ENCODE results near the gene MTF2. TPM values are rescaled to one million over a fixed set of nuclear protein-coding genes. Genes with fewer than 3 reads are reported as not detected.
"Not testable (repeated sequence)": the region's sequence is repeated elsewhere in the genome, so short reads cannot be mapped to it uniquely, and the experiment has no call there.

The MTF2 gene
- total RNA-seq: 10 to 100 TPM; 35.3 to 63.1 (median 47.1) TPM
- polyA plus RNA-seq: 10 to 100 TPM; 75.9 to 77.9 TPM
- 54.5 reads per million, percentile 73 among the genes with 10 or more reads in this experiment for total RNA-seq

- H3K4me1 Mint-ChIP-seq: peaks cover 34 to 58% (median 50%) of the 10 kb centered on the region in 7 donors
- H3K36me3 Mint-ChIP-seq: peaks cover 0 to 18% (median 14%) of the 10 kb centered on the region in 5 donors
- ATAC-seq: peak; percentile 96
Measured at GRCh38 chr1:93078986-93079654, at the start of gene MTF2. Gene MTF2 (plus strand): TSS chr1:93079283. CDS start chr1:93079527, 244 bp downstream.

DNA sequence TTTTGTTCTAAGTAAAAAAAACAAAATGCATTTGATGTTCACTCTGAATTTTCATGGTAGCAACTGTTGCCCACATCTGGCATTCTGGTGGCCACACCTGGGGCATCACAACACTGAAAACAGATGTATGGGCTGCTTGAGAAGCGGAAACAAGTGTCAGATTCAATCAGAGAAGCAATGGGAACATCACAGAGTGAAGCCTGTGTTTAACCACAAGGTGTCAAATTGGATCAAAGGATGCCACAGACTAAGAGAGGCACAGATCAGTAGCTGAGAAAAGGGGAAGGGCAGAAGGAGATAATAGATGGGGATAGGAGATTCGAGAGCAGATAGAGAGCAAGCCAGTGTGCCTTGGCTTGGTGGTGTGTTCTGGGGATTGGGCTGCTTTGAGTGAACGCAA, 49.8 kb upstream of the MTF2 start:
- Histone ChIP-seq H3K27ac (ENCODE audit: low read depth, low read length) (peak overlapping the region; percentile 15), H3K36me3 (ENCODE audit: control insufficient read depth in 2 of 3, insufficient read depth in 3 of 3, low read length in 3 of 3) (no peaks in the 10 kb centered on the region), H3K4me1 (ENCODE audit: control insufficient read depth in 2 of 2, insufficient read depth in 2 of 2, low read length in 2 of 2) (peaks cover 4 to 18% of the 10 kb centered on the region in 2 donors), H3K4me3 (ENCODE audit: low read length) (no peak overlapping the region), H3K27me3 (ENCODE audit: control insufficient read depth in 2 of 2, insufficient read depth in 2 of 2, low read length in 2 of 2) (no peaks in the 10 kb centered on the region), H3K9me3 (ENCODE audit: control insufficient read depth in 2 of 3, low read length in 3 of 3) (no peaks in the 10 kb centered on the region)
- Mint-ChIP-seq H3K4me1 (peaks cover 13 to 28% (median 27%) of the 10 kb centered on the region in 7 donors), H3K27ac (peak overlapping the region in 8 of 9 donors; percentile 34 to 91 (median 81)), H3K4me3 (peak overlapping the region; percentile 5 to 65 (median 46)), H3K36me3 (peaks cover 0 to 4% (median 0%) of the 10 kb centered on the region in 5 donors), H3K27me3 (peaks cover 0 to 16% (median 0%) of the 10 kb centered on the region in 5 donors), H3K9me3 (peaks cover 0 to 4% (median 0%) of the 10 kb centered on the region in 11 donors)
- ChIA-PET POLR2A (interaction anchor here (0.5 to 2.8 kb wide), 4 partner anchors 10 to 44 kb away, joined by 3 to 11 read pairs (median 3); no protein-coding TSS in a partner anchor), CTCF (no interaction called here)
- peak in 8 of 9 donors; percentile 14 to 91 (median 83) for DNase-seq
- intact Hi-C loops (cut with micrococcal nuclease): loop anchor here (1.0 to 2.0 kb wide), 3 partner anchors 13 to 151 kb away; partner anchors contain the start of genes CCDC18 (in 1 of the 2) and TMED5 (in 1 of the 2)
- peak; percentile 94 for ATAC-seq

More at GRCh38 chr1:93078986-93079654, at the start of gene MTF2:
- Mint-ChIP-seq H3K9me3 (peaks cover 0 to 4% (median 0%) of the 10 kb centered on the region in 11 donors), H3K27me3 (no peaks in the 10 kb centered on the region), H3K4me3 (peak within 1 kb of the TSS; percentile 94 to 99 (median 97)), H3K27ac (peak within 1 kb of the TSS; percentile 88 to 99 (median 94))
- H3K4me1 ChIP-seq (ENCODE audit: control insufficient read depth in 2 of 2, insufficient read depth in 2 of 2, low read length in 2 of 2): peaks cover 10 to 22% of the 10 kb centered on the region in 2 donors
- peak within 1 kb of the TSS; percentile 88 for H3K4me3 ChIP-seq (ENCODE audit: low read length)
- intact Hi-C loops (cut with micrococcal nuclease): loop anchor here (1.0 to 5.0 kb wide), 14 partner anchors 13 to 1577 kb away; partner anchors contain the start of genes CCDC18 (in 2 of the 2), TMED5 (in 2 of the 2), ABCD3 (in 1 of the 2) and CDC7 (in 1 of the 2)
- DNase-seq: peak; percentile 84 to 92 (median 90)
- ChIA-PET POLR2A (interaction anchor here (0.6 to 3.5 kb wide), 30 partner anchors 8 to 800 kb away, joined by 3 to 22 read pairs (median 4); partner anchors contain the start of genes DIPK1A, DNTTIP2, DR1 and RPL5), CTCF (interaction anchor here (0.6 to 1.8 kb wide), 8 partner anchors 9 to 225 kb away, joined by 3 to 7 read pairs (median 3); partner anchors contain the start of gene DIPK1A)
- peaks cover 0 to 5% (median 0%) of the 10 kb centered on the region in 3 experiments for H3K36me3 ChIP-seq (ENCODE audit: control insufficient read depth in 2 of 3, insufficient read depth in 3 of 3, low read length in 3 of 3)
- peak within 1 kb of the TSS; percentile 93 for H3K27ac ChIP-seq (ENCODE audit: low read depth, low read length)
- H3K9me3 ChIP-seq (ENCODE audit: control insufficient read depth in 2 of 3, low read length in 3 of 3): no peaks in the 10 kb centered on the region
- no peaks in the 10 kb centered on the region for H3K27me3 ChIP-seq (ENCODE audit: control insufficient read depth in 2 of 2, insufficient read depth in 2 of 2, low read length in 2 of 2)

- ChIA-PET CTCF (interaction anchor here (0.6 to 1.5 kb wide), 2 partner anchors 13 to 184 kb away, joined by 3 read pairs; no protein-coding TSS in a partner anchor), POLR2A (interaction anchor here (0.7 to 2.8 kb wide), 3 partner anchors 12 to 1112 kb away, joined by 3 to 11 read pairs (median 4); no protein-coding TSS in a partner anchor)
- ATAC-seq; intact Hi-C loops (cut with micrococcal nuclease); DNase-seq; H3K9me3 Mint-ChIP-seq; H3K27ac ChIP-seq (ENCODE audit: low read depth, low read length); H3K9me3 ChIP-seq (ENCODE audit: control insufficient read depth in 2 of 3, low read length in 3 of 3); H3K4me3 ChIP-seq (ENCODE audit: low read length); H3K27me3 ChIP-seq (ENCODE audit: control insufficient read depth in 2 of 2, insufficient read depth in 2 of 2, low read length in 2 of 2); H3K36me3 Mint-ChIP-seq; H3K36me3 ChIP-seq (ENCODE audit: control insufficient read depth in 2 of 3, insufficient read depth in 3 of 3, low read length in 3 of 3): not testable (repeated sequence)
- peaks cover 0 to 12% (median 0%) of the 10 kb centered on the region in 5 donors for H3K27me3 Mint-ChIP-seq
- peaks cover 13 to 28% (median 27%) of the 10 kb centered on the region in 7 donors for H3K4me1 Mint-ChIP-seq
- H3K4me3 Mint-ChIP-seq: peak overlapping the region in 1 of 10 donors; percentile 23
- H3K4me1 ChIP-seq (ENCODE audit: control insufficient read depth in 2 of 2, insufficient read depth in 2 of 2, low read length in 2 of 2): peaks cover 4 to 18% of the 10 kb centered on the region in 2 donors
- peak overlapping the region in 6 of 9 donors; percentile 34 to 91 (median 78) for H3K27ac Mint-ChIP-seq
Measured at GRCh38 chr1:93030191-93030590, 48.9 kb upstream of the MTF2 start.

- Histone ChIP-seq H3K4me1 (ENCODE audit: control insufficient read depth in 2 of 2, insufficient read depth in 2 of 2, low read length in 2 of 2) (peaks cover 4 to 18% of the 10 kb centered on the region in 2 donors), H3K4me3 (ENCODE audit: low read length) (no peak overlapping the region), H3K27ac (ENCODE audit: low read depth, low read length) (no peak overlapping the region), H3K27me3 (ENCODE audit: control insufficient read depth in 2 of 2, insufficient read depth in 2 of 2, low read length in 2 of 2) (no peaks in the 10 kb centered on the region), H3K36me3 (ENCODE audit: control insufficient read depth in 2 of 3, insufficient read depth in 3 of 3, low read length in 3 of 3) (no peaks in the 10 kb centered on the region), H3K9me3 (ENCODE audit: control insufficient read depth in 2 of 3, low read length in 3 of 3) (no peaks in the 10 kb centered on the region)
- intact Hi-C loops (cut with micrococcal nuclease): no loop called here
- no peak for ATAC-seq
- peaks cover 0 to 4% (median 3%) of the 10 kb centered on the region in 5 donors for H3K27me3 Mint-ChIP-seq
- no peak for DNase-seq
- H3K4me1 Mint-ChIP-seq: peaks cover 10 to 28% (median 27%) of the 10 kb centered on the region in 7 donors
- H3K27ac Mint-ChIP-seq: no peak overlapping the region
- peaks cover 0 to 4% (median 0%) of the 10 kb centered on the region in 11 donors for H3K9me3 Mint-ChIP-seq
- ChIA-PET CTCF (interaction anchor here (0.6 kb wide), 1 partner anchor 134 kb away, joined by 3 read pairs; no protein-coding TSS in a partner anchor), POLR2A (interaction anchor here (1.6 kb wide), 1 partner anchor 11 kb away, joined by 5 read pairs; no protein-coding TSS in a partner anchor)
- no peak overlapping the region for H3K4me3 Mint-ChIP-seq
- peaks cover 0 to 6% (median 0%) of the 10 kb centered on the region in 5 donors for H3K36me3 Mint-ChIP-seq
Measured at GRCh38 chr1:93031711-93032110, 47.4 kb upstream of the MTF2 start.

- Mint-ChIP-seq H3K27ac (no peak overlapping the region), H3K36me3 (peaks cover 0 to 4% (median 0%) of the 10 kb centered on the region in 5 donors), H3K9me3 (peaks cover 0 to 2% (median 0%) of the 10 kb centered on the region in 11 donors), H3K27me3 (peaks cover 0 to 3% (median 0%) of the 10 kb centered on the region in 5 donors), H3K4me1 (peaks cover 10 to 31% (median 23%) of the 10 kb centered on the region in 7 donors), H3K4me3 (no peak overlapping the region)
- intact Hi-C loops (cut with micrococcal nuclease): loop anchor here in 1 of 2 donors (1.0 kb wide), 1 partner anchor 9 kb away; no protein-coding TSS in a partner anchor
- ChIA-PET POLR2A (no interaction called here), CTCF (interaction anchor here (0.6 to 1.0 kb wide), 3 partner anchors 29 to 72 kb away, joined by 3 read pairs; no protein-coding TSS in a partner anchor)
- H3K36me3 ChIP-seq (ENCODE audit: control insufficient read depth in 2 of 3, insufficient read depth in 3 of 3, low read length in 3 of 3): no peaks in the 10 kb centered on the region
- no peak overlapping the region for H3K27ac ChIP-seq (ENCODE audit: low read depth, low read length)
- DNase-seq (no peak), ATAC-seq (no peak)
- peaks cover 4 to 18% of the 10 kb centered on the region in 2 donors for H3K4me1 ChIP-seq (ENCODE audit: control insufficient read depth in 2 of 2, insufficient read depth in 2 of 2, low read length in 2 of 2)
- no peaks in the 10 kb centered on the region for H3K9me3 ChIP-seq (ENCODE audit: control insufficient read depth in 2 of 3, low read length in 3 of 3)
- no peak overlapping the region for H3K4me3 ChIP-seq (ENCODE audit: low read length)
- H3K27me3 ChIP-seq (ENCODE audit: control insufficient read depth in 2 of 2, insufficient read depth in 2 of 2, low read length in 2 of 2): no peaks in the 10 kb centered on the region
Measured at GRCh38 chr1:93033029-93033428, 46.1 kb upstream of the MTF2 start.

DNA sequence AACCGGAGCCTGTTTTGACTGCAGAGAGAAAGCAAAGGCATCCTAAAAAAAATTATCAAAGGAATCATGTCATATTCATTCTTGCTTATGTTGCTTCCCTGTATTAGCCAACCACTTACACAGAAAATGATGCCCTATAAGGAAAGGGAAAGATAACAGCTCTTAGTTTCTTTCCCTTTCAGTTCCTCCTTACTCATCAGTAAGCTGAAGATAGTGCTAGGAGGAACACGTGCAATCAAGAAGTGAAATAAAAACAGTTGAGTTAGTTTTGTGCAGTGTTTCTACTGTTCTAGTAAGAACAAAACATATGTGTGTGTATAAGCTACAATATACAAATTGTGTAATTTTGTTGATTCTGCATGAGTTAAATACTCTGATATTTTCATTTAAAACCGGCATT, 45.3 kb upstream of the MTF2 start:
- ATAC-seq: no peak
- no peak overlapping the region for H3K4me3 ChIP-seq (ENCODE audit: low read length)
- H3K27me3 ChIP-seq (ENCODE audit: control insufficient read depth in 2 of 2, insufficient read depth in 2 of 2, low read length in 2 of 2): no peaks in the 10 kb centered on the region
- CTCF ChIA-PET: interaction anchor here (1.0 to 1.4 kb wide), 3 partner anchors 9 to 39 kb away, joined by 4 to 6 read pairs (median 4); no protein-coding TSS in a partner anchor
- Mint-ChIP-seq H3K27me3 (peaks cover 0 to 3% (median 0%) of the 10 kb centered on the region in 5 donors), H3K36me3 (peaks cover 0 to 5% (median 0%) of the 10 kb centered on the region in 5 donors), H3K4me1 (peaks cover 10 to 34% (median 18%) of the 10 kb centered on the region in 7 donors), H3K9me3 (peaks cover 0 to 2% (median 0%) of the 10 kb centered on the region in 11 donors), H3K4me3 (no peak overlapping the region), H3K27ac (no peak overlapping the region)
- intact Hi-C loops (cut with micrococcal nuclease): loop anchor here in 1 of 2 donors (1.0 kb wide), 1 partner anchor 9 kb away; no protein-coding TSS in a partner anchor
- peaks cover 0 to 10% of the 10 kb centered on the region in 2 donors for H3K4me1 ChIP-seq (ENCODE audit: control insufficient read depth in 2 of 2, insufficient read depth in 2 of 2, low read length in 2 of 2)
- no peaks in the 10 kb centered on the region for H3K9me3 ChIP-seq (ENCODE audit: control insufficient read depth in 2 of 3, low read length in 3 of 3)
- no peak for DNase-seq
- H3K27ac ChIP-seq (ENCODE audit: low read depth, low read length): no peak overlapping the region
- POLR2A ChIA-PET: interaction anchor here (0.9 to 1.0 kb wide), 2 partner anchors 9 to 202 kb away, joined by 4 read pairs; partner anchors contain the start of gene RPL5
- H3K36me3 ChIP-seq (ENCODE audit: control insufficient read depth in 2 of 3, insufficient read depth in 3 of 3, low read length in 3 of 3): no peaks in the 10 kb centered on the region
